B cell (primary cell): ENCODE results near the gene TRIM44. TPM values are rescaled to one million over a fixed set of nuclear protein-coding genes. Genes with fewer than 3 reads are reported as not detected.

ENCODE experiments used
- ATAC-seq: fragments of 200-7000 bp; cut with Tn5 transposase; one replicate; pipeline ENCODE4 v1.10.0; 2021; ENCODE audit warnings: low read depth, mild to moderate bottlenecking, moderate number of reproducible peaks, moderate library complexity
- CTCF ChIA-PET: fragments of 350-600 bp; sonication (Branson Sonifier 250); formaldehyde crosslinking; loops from one replicate; lab custom pipeline; 2021; ENCODE audit warnings: antibody characterized with exemption, inconsistent platforms; lab: Charles Lee
- POLR2A ChIA-PET: fragments of 350-600 bp; sonication (Branson Sonifier 250); formaldehyde crosslinking; loops from one replicate; lab custom pipeline; 2021; ENCODE audit warnings: antibody characterized with exemption; lab: Charles Lee
- DNase-seq: peaks from one replicate; pipeline ENCODE4 v3.0.0; 2013
- H2AFZ ChIP-seq: 2 replicates; pipeline ENCODE4 v1.6.1; 2012; ENCODE audit warnings: mild to moderate bottlenecking, low read depth, low read length; ENCODE audit not compliant: insufficient read depth, poor library complexity, severe bottlenecking
- H3K27ac ChIP-seq, 2 donors: 1 replicate in 1 of 2; 2 replicates in 1 of 2; pipeline ENCODE4 v1.5.1; 2012 to 2013; ENCODE audit warnings: low read length in 2 of 2, mild to moderate bottlenecking in 2 of 2, moderate library complexity in 1 of 2
- H3K27me3 ChIP-seq, 4 experiments: fragments of 200-600 bp in 1 of 4; sonication (generic) in 1 of 4; replicated peaks in 1 of 4; 1 replicate in 2 of 4; 2 replicates in 2 of 4; pipeline versions ENCODE4 v1.6.1 to v1.7.0; 2013 to 2016; ENCODE audit warnings: low read length in 3 of 4, mild to moderate bottlenecking in 2 of 4, mixed read lengths in 1 of 4, moderate library complexity in 1 of 4; ENCODE audit not compliant: insufficient read depth in 4 of 4, control insufficient read depth in 3 of 4; ENCODE audit errors: control extremely low read depth in 1 of 4
- H3K36me3 ChIP-seq, 2 experiments: replicated peaks in 1 of 2; 1 replicate in 1 of 2; 2 replicates in 1 of 2; pipeline versions ENCODE4 v1.6.1 to v1.7.1; 2013; ENCODE audit warnings: low read length in 1 of 2; ENCODE audit not compliant: insufficient read depth in 2 of 2, control insufficient read depth in 1 of 2; ENCODE audit errors: control extremely low read depth in 1 of 2, extremely low read depth in 1 of 2
- H3K4me1 ChIP-seq, 2 donors: fragments of 200-600 bp in 1 of 2; sonication (generic) in 1 of 2; 1 replicate in 1 of 2; 2 replicates in 1 of 2; pipeline versions ENCODE4 v1.5.1 to v1.6.1; 2013 to 2017; ENCODE audit warnings: low read length in 2 of 2; ENCODE audit not compliant: control insufficient read depth in 2 of 2, insufficient read depth in 2 of 2
- H3K4me2 ChIP-seq: replicated peaks from 2 replicates; pipeline ENCODE3; 2012; ENCODE audit warnings: mild to moderate bottlenecking, low read depth, low read length; ENCODE audit not compliant: poor library complexity, severe bottlenecking
- H3K4me3 ChIP-seq, 5 experiments: fragments of 200-600 bp in 1 of 5; sonication (generic) in 1 of 5; 1 replicate in 3 of 5; 2 replicates in 2 of 5; pipeline versions ENCODE4 v1.5.1 to v1.7.0; 2011 to 2016; ENCODE audit warnings: low read length in 4 of 5, mild to moderate bottlenecking in 4 of 5, low read depth in 2 of 5, control low read depth in 1 of 5, moderate library complexity in 1 of 5; ENCODE audit not compliant: insufficient read depth in 1 of 5; ENCODE audit errors: control extremely low read depth in 1 of 5, extremely low read depth in 1 of 5
- H3K79me2 ChIP-seq: fragments of 200-600 bp; sonication (generic); one replicate; pipeline ENCODE4 v1.6.0; 2016; ENCODE audit warnings: low read length; ENCODE audit not compliant: control insufficient read depth, insufficient read depth
- H3K9ac ChIP-seq: fragments of 200-600 bp; sonication (generic); 2 replicates; pipeline ENCODE4 v1.6.1; 2017; ENCODE audit warnings: mild to moderate bottlenecking, low read length, moderate library complexity
- H3K9me3 ChIP-seq, 3 donors: one replicate each; pipeline versions ENCODE4 v1.6.1 to v1.7.1; 2013; ENCODE audit warnings: low read length in 2 of 3; ENCODE audit not compliant: control insufficient read depth in 2 of 3, insufficient read depth in 1 of 3; ENCODE audit errors: control extremely low read depth in 1 of 3
- H4K20me1 ChIP-seq: 2 replicates; pipeline ENCODE4 v1.6.0; 2012; ENCODE audit warnings: mild to moderate bottlenecking, low read length; ENCODE audit not compliant: insufficient read depth, control insufficient read depth, poor library complexity, severe bottlenecking
- H3K27ac Mint-ChIP-seq: one replicate; pipeline ENCODE4 v1.8.0; 2021; ENCODE audit warnings: mixed read lengths
- H3K27me3 Mint-ChIP-seq: one replicate; pipeline ENCODE4 v1.8.0; 2021; ENCODE audit warnings: mixed read lengths
- H3K4me1 Mint-ChIP-seq: one replicate; pipeline ENCODE4 v1.8.0; 2021; ENCODE audit warnings: mixed read lengths
- H3K4me3 Mint-ChIP-seq: one replicate; pipeline ENCODE4 v1.8.0; 2021; ENCODE audit warnings: mixed read lengths
- H3K9me3 Mint-ChIP-seq: one replicate; pipeline ENCODE4 v1.8.0; 2022; ENCODE audit warnings: mixed read lengths; ENCODE audit not compliant: insufficient read depth
- CTCF ChIP-seq: fragments of 200-600 bp; IDR thresholded peaks from one replicate; pipeline ENCODE4 v1.8.0; 2022; ENCODE audit warnings: antibody characterized with exemption, mild to moderate bottlenecking
- EZH2 ChIP-seq: IDR thresholded peaks from 2 replicates; pipeline ENCODE4 v1.6.1; 2012; ENCODE audit warnings: borderline replicate concordance, low read depth, mild to moderate bottlenecking, moderate library complexity, low read length; ENCODE audit not compliant: insufficient read depth, poor library complexity, severe bottlenecking
- WGBS: methylation state at CpG from one replicate; pipeline ENCODE4 v1.1.5; 2013; ENCODE audit warnings: missing lambda C conversion rate; ENCODE audit not compliant: insufficient coverage; 5-methylcytosine and 5-hydroxymethylcytosine counted together
- intact Hi-C: fragments of 100-400 bp; cut with micrococcal nuclease; formaldehyde crosslinking; loops from one replicate; pipeline ENCODE4 v1.10.0; 2022
- polyA plus RNA-seq: library from polyadenylated mRNA; depleted of rRNA; stranded (reverse); fragments of >200 nt; gene quantifications from 2 replicates; pipeline ENCODE4 v1.2.3, GENCODE V29; 2012
- total RNA-seq, 2 donors: library from RNA; stranded (reverse); fragments of 120-200 nt in 1 of 2; gene quantifications; 1 replicate in 1 of 2; 2 replicates in 1 of 2; pipeline versions ENCODE4 v1.2.3 to v1.2.4, GENCODE V29; 2013 to 2022

TRIM44 gene
- total and polyA plus RNA-seq, 2 donors (not counting 1 experiment from before 2014, with no cell fraction given), result 39.1 to 71.1 TPM

GRCh38 chr11:35742707-35743454 is 80.3 kb downstream of the TRIM44 start:
- Histone ChIP-seq H3K4me1 (no peaks in the 10 kb centered on the region), H3K36me3 (peaks cover 12 to 15% of the 10 kb centered on the region in 2 experiments), H2AFZ (no peak overlapping the region), H3K9ac (no peak overlapping the region), H3K27me3 (no peaks in the 10 kb centered on the region), H3K4me2 (no peak overlapping the region), H3K27ac (no peak overlapping the region), H3K79me2 (peaks cover 13% of the 10 kb centered on the region), H4K20me1 (no peaks in the 10 kb centered on the region), H3K9me3 (no peaks in the 10 kb centered on the region), H3K4me3 (no peak overlapping the region)
- ChIA-PET CTCF (no interaction called here), POLR2A (no interaction called here)
- DNase-seq (no peak), ATAC-seq (no peak)
- H3K4me3 Mint-ChIP-seq, result no peak overlapping the region
- no peaks in the 10 kb centered on the region for H3K9me3 Mint-ChIP-seq
- 100% methylated on average over 2 of the region's 4 CpGs for WGBS
- H3K27ac Mint-ChIP-seq, result no peak overlapping the region
- no peaks in the 10 kb centered on the region for H3K27me3 Mint-ChIP-seq
- TF ChIP-seq EZH2 (no peak), CTCF (no peak)
- intact Hi-C loops, result no loop called here
- peaks cover 3% of the 10 kb centered on the region for H3K4me1 Mint-ChIP-seq

GRCh38 chr11:35746356-35747153 is 84.0 kb downstream of the TRIM44 start:
- intact Hi-C loops, result no loop called here
- ATAC-seq (no peak), DNase-seq (no peak)
- Histone ChIP-seq H3K27me3 (no peaks in the 10 kb centered on the region), H3K27ac (no peak overlapping the region), H3K4me3 (no peak overlapping the region), H2AFZ (no peak overlapping the region), H3K4me2 (no peak overlapping the region), H4K20me1 (no peaks in the 10 kb centered on the region), H3K9me3 (no peaks in the 10 kb centered on the region), H3K9ac (no peak overlapping the region), H3K36me3 (peaks cover 3 to 6% of the 10 kb centered on the region in 2 experiments), H3K79me2 (peaks cover 22% of the 10 kb centered on the region), H3K4me1 (no peaks in the 10 kb centered on the region)
- Mint-ChIP-seq H3K27ac (no peak overlapping the region), H3K9me3 (no peaks in the 10 kb centered on the region), H3K4me3 (no peak overlapping the region), H3K27me3 (no peaks in the 10 kb centered on the region), H3K4me1 (peaks cover 3% of the 10 kb centered on the region)
- WGBS, result 100% methylated on average over 1 of the region's 4 CpGs
- POLR2A ChIA-PET, result no interaction called here
- CTCF ChIA-PET, result no interaction called here
- TF ChIP-seq EZH2, result no peak
- TF ChIP-seq CTCF, result no peak
